Measurements from ENCODE around the gene CDKL5.

DNA sequence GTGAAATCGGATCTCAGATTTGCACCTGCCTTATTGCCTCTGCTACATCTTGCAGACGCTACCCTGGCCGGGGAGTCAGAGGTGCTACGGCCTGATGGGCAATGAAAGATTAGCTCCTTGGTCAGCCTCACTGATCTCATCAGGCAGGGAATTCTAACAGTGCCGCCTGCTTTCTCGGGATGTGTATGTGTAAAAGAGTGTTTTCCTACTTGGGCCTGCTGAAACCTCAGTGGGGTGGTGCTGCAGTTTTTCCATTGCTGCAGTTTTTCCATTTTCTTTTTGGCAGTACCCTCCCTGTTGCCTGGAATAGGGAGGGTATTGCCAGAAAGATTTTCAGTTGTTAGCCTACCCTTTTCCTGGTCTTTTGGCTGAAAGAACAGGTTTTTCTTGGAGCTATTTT, 117.5 kb downstream of the CDKL5 start:
- TF ChIP-seq, protein P1, sequence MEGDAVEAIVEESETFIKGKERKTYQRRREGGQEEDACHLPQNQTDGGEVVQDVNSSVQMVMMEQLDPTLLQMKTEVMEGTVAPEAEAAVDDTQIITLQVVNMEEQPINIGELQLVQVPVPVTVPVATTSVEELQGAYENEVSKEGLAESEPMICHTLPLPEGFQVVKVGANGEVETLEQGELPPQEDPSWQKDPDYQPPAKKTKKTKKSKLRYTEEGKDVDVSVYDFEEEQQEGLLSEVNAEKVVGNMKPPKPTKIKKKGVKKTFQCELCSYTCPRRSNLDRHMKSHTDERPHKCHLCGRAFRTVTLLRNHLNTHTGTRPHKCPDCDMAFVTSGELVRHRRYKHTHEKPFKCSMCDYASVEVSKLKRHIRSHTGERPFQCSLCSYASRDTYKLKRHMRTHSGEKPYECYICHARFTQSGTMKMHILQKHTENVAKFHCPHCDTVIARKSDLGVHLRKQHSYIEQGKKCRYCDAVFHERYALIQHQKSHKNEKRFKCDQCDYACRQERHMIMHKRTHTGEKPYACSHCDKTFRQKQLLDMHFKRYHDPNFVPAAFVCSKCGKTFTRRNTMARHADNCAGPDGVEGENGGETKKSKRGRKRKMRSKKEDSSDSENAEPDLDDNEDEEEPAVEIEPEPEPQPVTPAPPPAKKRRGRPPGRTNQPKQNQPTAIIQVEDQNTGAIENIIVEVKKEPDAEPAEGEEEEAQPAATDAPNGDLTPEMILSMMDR (IDR thresholded peaks at IDR 0.05; ENCODE audit: borderline replicate concordance, extremely low read depth, low read length, poor library complexity, severe bottlenecking): no peak
- no peak for TF ChIP-seq EZH2 (IDR thresholded peaks at IDR 0.05; ENCODE audit: borderline replicate concordance, low read depth, low read length, severe bottlenecking)
